Transverse colon (tissue), 4 donors: ENCODE results near the gene BAZ2B. TPM values are rescaled to one million over a fixed set of nuclear protein-coding genes. Genes with fewer than 3 reads are reported as not detected.

Experiments
- DNase-seq: peaks from one replicate; pipeline ENCODE4 v3.0.0-alpha.2; 2019
- H3K27ac ChIP-seq, 4 donors: fragments of 200-600 bp; sonication (generic); 2 replicates each; pipeline ENCODE4 v1.5.1; 2016 to 2018; ENCODE audit warnings: inconsistent platforms in 4 of 4
- H3K27me3 ChIP-seq: fragments of 200-600 bp; sonication (generic); 2 replicates; pipeline ENCODE4 v1.5.1; 2017; ENCODE audit warnings: inconsistent platforms
- H3K36me3 ChIP-seq, 4 donors: fragments of 200-600 bp; sonication (generic); 2 replicates each; pipeline ENCODE4 v1.5.1; 2017 to 2019; ENCODE audit warnings: inconsistent platforms in 4 of 4
- H3K4me1 ChIP-seq, 4 donors: fragments of 200-600 bp; sonication (generic); 2 replicates each; pipeline ENCODE4 v1.5.1; 2017 to 2020; ENCODE audit warnings: inconsistent platforms in 4 of 4
- H3K4me3 ChIP-seq, 4 donors: fragments of 200-600 bp; sonication (generic); 1 replicate in 1 of 4; 2 replicates in 3 of 4; pipeline versions ENCODE4 v1.5.1 to v1.6.1; 2017 to 2019; ENCODE audit warnings: inconsistent platforms in 4 of 4
- H3K9me3 ChIP-seq, 2 donors: fragments of 200-600 bp; sonication (generic); 2 replicates each; pipeline ENCODE4 v1.5.1; 2017 to 2019; ENCODE audit warnings: inconsistent platforms in 2 of 2
- CTCF ChIP-seq, 5 experiments: fragments of 200-600 bp in 3 of 5; fragments of 450-650 bp in 2 of 5; sonication (generic) in 3 of 5; IDR thresholded peaks; 1 replicate in 2 of 5; 2 replicates in 3 of 5; pipeline ENCODE4 v1.5.1; 2016 to 2017; ENCODE audit warnings: antibody characterized with exemption in 5 of 5, inconsistent platforms in 3 of 5, mild to moderate bottlenecking in 2 of 5, moderate library complexity in 1 of 5
- EP300 ChIP-seq: sonication (generic); formaldehyde crosslinking; IDR thresholded peaks from one replicate; pipeline ENCODE4 v1.6.1; 2017; ENCODE audit warnings: antibody characterized with exemption, low read depth
- POLR2A ChIP-seq: fragments of 450-650 bp; IDR thresholded peaks from one replicate; pipeline ENCODE4 v1.6.1; 2016; ENCODE audit warnings: antibody characterized with exemption, mild to moderate bottlenecking, moderate library complexity
- POLR2AphosphoS5 ChIP-seq, 3 donors: sonication (generic); formaldehyde crosslinking; IDR thresholded peaks; one replicate each; pipeline ENCODE4 v1.6.1; 2016; ENCODE audit warnings: antibody characterized with exemption in 3 of 3
- WGBS, 2 donors: methylation state at CpG; one replicate each; pipeline ENCODE4 v1.1.5; 2018; ENCODE audit warnings: low coverage in 1 of 2; 5-methylcytosine and 5-hydroxymethylcytosine counted together
- in situ Hi-C, 4 donors: fragments of 200-750 bp; cut with MboI; loops; one replicate each; pipeline versions ENCODE4 v1.15.0 to v1.15.1; 2017; ENCODE audit warnings: low sequenced_read_pairs in 3 of 4, low pct_ligation_motif_present in 1 of 4, low pct_unique_long_range_greater_than_20kb in 1 of 4
- intact Hi-C: fragments of 100-400 bp; cut with DNase I; formaldehyde crosslinking; loops from one replicate; pipeline ENCODE4 v1.15.1; 2023; ENCODE audit warnings: low total_unique reads
- total RNA-seq, 4 donors: library from RNA; depleted of rRNA; stranded (reverse); fragments of >200 nt; gene quantifications; one replicate each; pipeline ENCODE4 v1.1.0, GENCODE V29; 2016

Gene BAZ2B
- total RNA-seq, 4 donors from 2014 or later, result 42.3 to 104 (median 81.3) TPM

- Histone ChIP-seq H3K9me3 (no peaks in the 10 kb centered on the region), H3K36me3 (no peaks in the 10 kb centered on the region), H3K27me3 (no peaks in the 10 kb centered on the region), H3K4me1 (peaks cover 0 to 16% (median 4%) of the 10 kb centered on the region in 4 donors), H3K27ac (no peak overlapping the region), H3K4me3 (no peak overlapping the region)
- in situ Hi-C loops (no loop called here), intact Hi-C loops (no loop called here)
- WGBS, 2 donors, result 85 to 93% methylated on average over 3 to 4 of the region's 4 CpGs
- no peak for DNase-seq
- TF ChIP-seq POLR2A (no peak), CTCF (IDR thresholded peaks at IDR 0.05) (no peak), EP300 (no peak), POLR2AphosphoS5 (IDR thresholded peaks at IDR 0.05) (no peak)
Observed at GRCh38 chr2:159592441-159592840, 23.9 kb downstream of the BAZ2B start.

GRCh38 chr2:159591221-159591620 is 25.1 kb downstream of the BAZ2B start:
- Histone ChIP-seq H3K4me3 (no peak overlapping the region), H3K27me3 (no peaks in the 10 kb centered on the region), H3K4me1 (peaks cover 0 to 17% (median 4%) of the 10 kb centered on the region in 4 donors), H3K9me3 (no peaks in the 10 kb centered on the region), H3K36me3 (no peaks in the 10 kb centered on the region), H3K27ac (no peak overlapping the region)
- TF ChIP-seq POLR2AphosphoS5 (IDR thresholded peaks at IDR 0.05), result no peak
- TF ChIP-seq POLR2A, result no peak
- TF ChIP-seq CTCF (IDR thresholded peaks at IDR 0.05), result no peak
- TF ChIP-seq EP300, result no peak
- in situ Hi-C loops (no loop called here), intact Hi-C loops (no loop called here)
- no peak for DNase-seq

GRCh38 chr2:159589286-159589685 is 27.1 kb downstream of the BAZ2B start:
- Histone ChIP-seq H3K9me3 (no peaks in the 10 kb centered on the region), H3K36me3 (no peaks in the 10 kb centered on the region), H3K4me1 (peaks cover 0 to 19% (median 2%) of the 10 kb centered on the region in 4 donors), H3K27me3 (no peaks in the 10 kb centered on the region), H3K4me3 (no peak overlapping the region), H3K27ac (no peak overlapping the region)
- in situ Hi-C loops (no loop called here), intact Hi-C loops (no loop called here)
- DNase-seq, result no peak
- TF ChIP-seq EP300, result no peak
- TF ChIP-seq POLR2AphosphoS5 (IDR thresholded peaks at IDR 0.05), result no peak
- TF ChIP-seq CTCF (IDR thresholded peaks at IDR 0.05), result no peak
- no peak for TF ChIP-seq POLR2A
- 85 to 90% methylated on average over 1 of the region's 1 CpG for WGBS, 2 donors

GRCh38 chr2:159586034-159586433 is 30.3 kb downstream of the BAZ2B start:
- in situ Hi-C loops (no loop called here), intact Hi-C loops (no loop called here)
- H3K36me3 ChIP-seq, result no peaks in the 10 kb centered on the region
- no peaks in the 10 kb centered on the region for H3K27me3 ChIP-seq
- 58 to 62% methylated on average over 3 of the region's 3 CpGs for WGBS, 2 donors
- peaks cover 0 to 14% (median 2%) of the 10 kb centered on the region in 4 donors for H3K4me1 ChIP-seq
- no peak overlapping the region for H3K4me3 ChIP-seq
- H3K9me3 ChIP-seq, result no peaks in the 10 kb centered on the region
- TF ChIP-seq EP300 (no peak), POLR2AphosphoS5 (IDR thresholded peaks at IDR 0.05) (no peak), CTCF (IDR thresholded peaks at IDR 0.05) (no peak), POLR2A (no peak)
- DNase-seq, result no peak
- peak overlapping the region in 3 of 4 donors; percentile 15 to 56 (median 43) for H3K27ac ChIP-seq
